GM21390 (cell line): ENCODE results near the gene ADAR.

Source experiments
- ATAC-seq: cut with Tn5 transposase; IDR thresholded peaks from one replicate; pipeline ENCODE4 v1.9.1; 2021; ENCODE audit not compliant: unreplicated experiment

Gene ADAR

DNA sequence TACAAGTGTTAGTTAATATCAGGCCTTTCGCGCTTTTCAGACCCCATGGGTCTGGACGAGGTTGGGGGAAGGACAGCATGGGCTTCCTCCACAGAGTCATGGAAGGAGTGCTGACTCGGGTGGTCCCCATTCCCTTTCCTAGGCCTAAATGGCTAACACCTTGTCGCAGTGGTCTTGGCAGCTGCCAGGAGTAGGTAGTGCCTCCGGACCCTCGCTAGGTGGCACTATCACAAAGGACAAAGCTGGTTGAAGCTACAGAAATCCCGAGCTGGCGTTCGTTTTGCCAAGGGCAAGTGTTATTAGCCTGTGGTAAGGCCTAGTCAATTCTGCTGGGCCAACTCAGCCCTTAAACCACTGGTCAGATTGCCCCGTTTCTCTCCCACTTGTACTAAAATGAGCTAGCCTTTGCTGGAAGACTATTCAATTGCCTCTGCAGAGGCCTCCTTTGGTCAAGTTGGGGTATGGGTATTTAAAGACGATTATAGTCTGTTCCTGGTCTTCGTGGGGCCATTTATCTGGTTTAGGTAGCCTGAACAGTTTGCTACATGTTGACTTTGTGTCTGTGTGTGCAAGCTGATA, 48.4 kb downstream of the ADAR start:
- peak; percentile 41 for ATAC-seq

DNA sequence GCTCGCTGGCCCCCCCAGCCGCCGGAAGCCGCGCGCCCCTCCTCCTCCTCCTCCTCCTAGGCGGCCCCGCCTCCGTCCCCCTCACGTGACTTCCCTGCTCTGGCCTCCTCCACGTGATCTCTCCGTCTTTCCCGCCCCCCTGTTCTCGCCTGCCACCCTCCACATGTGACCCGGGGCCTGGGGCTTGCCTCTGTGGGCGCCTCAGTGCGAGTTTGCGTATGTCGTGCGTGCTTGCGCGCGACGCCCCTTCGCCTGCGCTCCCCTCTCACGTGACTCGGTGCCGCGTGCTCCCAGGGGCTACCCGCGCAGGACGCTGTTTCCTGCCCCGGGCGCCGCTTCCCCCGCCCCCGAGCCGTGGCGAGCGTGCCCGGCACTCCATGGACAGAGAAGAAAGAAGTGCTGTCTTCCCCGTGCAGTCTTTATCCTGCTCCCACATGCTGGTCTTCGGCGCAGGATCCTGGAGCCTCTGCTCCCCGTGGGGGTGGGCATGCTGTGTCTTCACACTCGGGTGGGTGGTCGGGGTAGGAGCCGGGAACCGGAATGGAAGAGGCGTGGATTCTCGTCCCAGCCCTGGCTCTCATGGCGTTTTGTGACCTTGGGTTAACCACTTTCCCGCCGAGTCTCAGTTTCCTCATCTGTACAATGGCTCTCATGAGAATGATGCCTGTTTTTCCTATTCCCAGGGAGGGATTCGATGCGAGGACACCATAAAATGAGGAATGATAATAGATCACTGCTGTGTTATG, 49.1 kb downstream of the ADAR start:
- ATAC-seq, result peak; percentile 86

DNA sequence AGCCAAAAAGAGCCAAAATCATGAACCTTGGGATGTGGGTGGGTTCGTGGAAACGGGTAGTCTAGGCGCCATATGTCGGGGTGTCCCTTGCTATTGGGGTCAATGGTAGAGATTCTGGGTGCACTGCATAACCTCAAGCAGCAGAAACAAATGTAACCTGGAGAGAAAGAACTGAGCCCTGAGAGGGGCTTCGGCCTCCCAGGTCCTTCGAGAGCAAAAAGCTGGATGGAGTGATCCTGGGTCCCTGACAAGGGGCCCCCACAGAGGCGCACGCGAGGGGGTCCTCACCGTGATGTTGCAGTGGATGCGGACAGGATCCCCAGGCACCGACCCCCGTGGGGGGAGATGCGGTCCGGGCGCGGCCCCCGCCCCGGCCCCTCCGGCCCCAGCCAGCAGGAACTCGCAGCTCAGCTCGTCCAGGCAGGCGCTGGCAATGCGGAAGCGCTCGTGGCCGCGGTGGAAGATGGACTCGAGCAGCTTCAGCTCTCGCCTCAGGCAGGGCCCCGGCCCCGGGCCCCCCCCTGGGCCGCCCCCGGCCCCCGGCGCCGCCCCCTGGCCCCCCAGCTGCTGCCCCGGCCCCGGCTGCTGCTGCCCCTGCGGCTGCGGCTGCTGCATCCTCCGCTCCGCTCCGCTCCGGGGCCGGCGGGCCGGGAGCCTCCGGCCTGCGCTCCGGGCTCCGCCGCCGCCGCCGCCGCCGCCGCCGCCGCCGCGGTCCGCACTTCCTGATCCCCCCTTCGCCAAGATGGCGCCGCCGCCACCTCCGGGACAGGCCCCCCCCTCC, 49.9 kb downstream of the ADAR start, which contains the start of gene UBE2Q1:
Gene UBE2Q1, minus strand, starts transcription at position 724 of the 781 bp plus-strand sequence. Its CDS starts 109 bp downstream, at position 615.
- no peak for ATAC-seq

GRCh38 chr1:154557248-154557938, 50.6 kb downstream of the ADAR start:
- no peak for ATAC-seq

GRCh38 chr1:154556422-154556821, 51.6 kb downstream of the ADAR start:
- ATAC-seq, result no peak

GRCh38 chr1:154553056-154554030, 54.6 kb downstream of the ADAR start:
- ATAC-seq, result no peak

- ATAC-seq, result no peak
Observed at GRCh38 chr1:154552036-154552435, 56.0 kb downstream of the ADAR start.

- ATAC-seq, result no peak
Observed at GRCh38 chr1:154551474-154551873, 56.5 kb downstream of the ADAR start.

DNA sequence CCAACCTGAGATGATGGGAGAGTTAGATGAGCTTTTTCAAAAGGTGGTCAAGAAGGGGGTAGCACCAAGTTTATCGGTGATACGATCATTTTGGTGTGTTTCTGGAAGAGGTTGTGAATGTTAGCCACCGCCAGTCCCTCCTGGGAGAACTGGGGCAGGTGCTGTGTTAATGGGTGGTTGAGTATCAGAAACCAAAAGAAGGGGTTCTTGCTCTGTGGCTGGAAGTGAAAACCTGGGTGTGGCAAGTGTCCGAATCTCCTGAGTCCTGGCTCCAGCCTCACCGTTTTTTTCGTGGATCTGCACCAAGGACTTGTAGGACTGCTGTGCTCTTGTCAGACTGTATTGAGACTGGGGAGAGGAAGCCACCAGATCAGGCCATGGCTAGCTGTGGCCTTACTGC, 57.3 kb downstream of the ADAR start:
- no peak for ATAC-seq

GRCh38 chr1:154550070-154550469, 57.9 kb downstream of the ADAR start:
- ATAC-seq, result no peak

DNA sequence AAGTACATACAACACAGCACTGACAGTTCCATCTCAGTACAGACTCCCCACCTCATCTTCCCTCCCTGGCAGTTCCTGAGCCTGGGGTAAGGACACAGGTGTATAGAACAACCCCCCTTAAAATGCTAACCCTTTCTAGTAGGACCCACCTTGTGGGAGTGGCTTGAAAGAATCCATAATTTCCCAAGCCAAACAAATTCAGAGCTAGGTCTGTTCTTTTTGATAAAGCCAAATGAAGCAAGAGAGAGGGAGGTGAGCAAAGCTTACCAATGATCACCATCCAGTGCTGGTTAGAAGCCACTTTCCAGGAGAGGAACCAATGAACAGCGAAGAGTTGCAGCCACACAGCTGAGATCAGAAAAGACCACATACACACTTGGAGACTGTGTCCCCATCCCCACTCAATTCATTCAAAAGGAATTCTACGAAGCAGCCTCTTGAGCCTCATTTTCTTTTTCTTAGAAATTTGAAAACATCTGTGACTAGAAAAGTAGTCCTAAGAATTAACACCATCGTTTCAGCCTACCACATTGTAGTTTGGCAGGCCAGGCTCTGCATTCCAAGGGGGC, 58.7 kb downstream of the ADAR start:
- ATAC-seq, result no peak

- ATAC-seq, result no peak
Observed at GRCh38 chr1:154548028-154548427, 60.0 kb downstream of the ADAR start.

- no peak for ATAC-seq
Observed at GRCh38 chr1:154547105-154547732, 60.8 kb downstream of the ADAR start.

- ATAC-seq, result no peak
Observed at GRCh38 chr1:154546264-154547063, 61.5 kb downstream of the ADAR start.

- ATAC-seq, result no peak
Observed at GRCh38 chr1:154541231-154541630, 66.8 kb downstream of the ADAR start.

DNA sequence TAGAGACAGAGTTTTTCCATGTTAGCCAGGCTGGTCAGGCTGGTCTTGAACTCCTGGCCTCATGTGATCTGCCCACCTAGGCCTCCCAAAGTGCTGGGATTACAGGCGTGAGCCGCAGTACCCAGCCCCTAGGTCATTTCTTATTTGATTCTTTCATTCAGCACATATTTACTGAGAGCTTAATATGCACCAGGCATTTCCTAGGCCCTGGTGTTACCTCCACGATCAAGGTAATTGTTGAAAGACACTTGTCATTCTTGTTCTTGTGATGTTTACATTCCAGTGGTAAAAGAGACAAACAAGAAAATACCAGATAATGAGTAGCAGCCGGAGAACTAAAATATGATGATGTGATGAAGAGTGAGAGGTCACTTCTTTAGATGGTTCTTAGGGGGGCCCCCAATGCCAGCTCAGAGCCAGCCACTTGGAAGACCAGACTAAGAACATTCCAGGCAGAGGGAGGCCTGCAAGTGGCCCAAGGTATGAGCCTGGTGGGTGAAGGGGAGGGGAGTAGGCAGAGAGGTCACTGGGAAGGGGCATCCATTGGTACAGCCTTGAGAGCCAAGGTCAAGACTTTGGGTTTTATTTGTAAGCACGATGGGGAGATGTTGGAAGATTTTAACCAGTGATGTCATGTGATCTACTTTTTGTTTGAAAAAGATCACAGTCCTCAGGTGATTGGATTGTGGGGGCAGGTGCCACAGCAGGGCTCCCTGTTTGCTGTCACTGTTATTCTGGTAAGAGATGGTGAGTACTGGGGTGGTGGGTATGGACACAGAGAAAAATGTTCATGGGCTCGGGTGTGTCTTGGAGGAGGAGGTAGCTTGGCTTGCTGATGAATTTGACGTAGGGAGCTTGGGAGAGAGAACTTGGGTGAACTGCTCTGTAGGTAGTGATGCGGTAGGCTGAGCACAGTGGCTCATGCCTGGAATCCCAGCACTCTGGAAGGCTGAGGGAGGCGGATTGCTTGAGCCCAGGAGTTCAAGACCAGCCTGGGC, 68.2 kb downstream of the ADAR start:
- no peak for ATAC-seq

DNA sequence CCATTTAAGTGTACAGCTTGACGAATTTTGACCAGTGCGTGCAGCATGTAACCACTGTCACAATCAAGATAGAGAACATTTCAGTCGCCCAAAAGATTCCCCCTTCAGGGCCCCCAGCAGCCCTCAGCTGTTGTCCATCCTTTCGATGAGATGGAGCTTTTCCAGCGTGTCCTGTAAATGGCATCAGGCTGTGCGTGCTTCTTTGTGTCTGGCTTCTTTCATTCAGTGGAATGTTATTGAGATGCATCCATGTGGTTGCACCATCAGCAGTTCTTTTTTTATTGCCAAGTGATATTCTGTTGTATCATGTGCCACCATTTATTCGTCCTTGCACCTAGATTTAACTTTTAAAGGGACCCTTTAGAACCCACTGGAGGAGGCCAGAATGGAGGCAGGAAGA, 71.4 kb downstream of the ADAR start:
- no peak for ATAC-seq
